ENCODE results near the gene TMEM119. TPM values are rescaled to one million over a fixed set of nuclear protein-coding genes. Genes with fewer than 3 reads are reported as not detected.
"Not testable (repeated sequence)": the region's sequence is repeated elsewhere in the genome, so short reads cannot be mapped to it uniquely, and the experiment has no call there.

The TMEM119 gene
- total RNA-seq, 2 donors from 2014 or later, result 1.8 to 5.5 TPM

DNA sequence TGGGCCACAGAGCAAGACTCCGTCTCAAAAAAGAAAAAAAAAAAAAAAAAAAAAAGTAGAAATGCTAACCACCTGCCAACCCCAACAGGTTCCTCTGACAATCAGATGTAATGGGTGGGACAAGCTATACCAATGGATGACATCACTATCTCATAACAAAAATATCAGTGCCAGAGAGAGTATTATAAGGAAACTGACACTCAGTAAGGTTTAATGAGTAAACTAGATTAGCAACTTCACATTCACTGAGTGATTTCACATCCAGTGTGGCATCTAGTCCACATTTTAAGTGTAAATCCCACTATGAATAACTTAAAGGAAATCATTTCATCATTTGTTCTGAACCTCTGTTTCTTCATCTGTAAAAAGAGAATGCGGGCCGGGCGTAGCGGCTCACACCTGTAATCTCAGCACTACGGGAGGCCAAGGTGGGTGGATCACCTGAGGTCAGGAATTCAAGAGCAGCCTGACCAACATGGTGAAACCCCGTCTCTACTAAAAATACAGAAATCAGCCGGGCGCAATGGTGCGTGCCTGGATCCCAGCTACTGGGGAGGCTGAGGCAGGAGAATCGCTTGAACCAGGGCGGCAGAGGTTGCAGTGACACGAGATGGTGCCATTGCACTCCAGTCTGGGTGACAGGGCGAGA lies 38.8 kb downstream of the TMEM119 start:
- no peaks in the 10 kb centered on the region for H3K27me3 ChIP-seq
- no peak for DNase-seq (ENCODE audit: low spot score)
- H3K27ac ChIP-seq, result no peak overlapping the region
- TF ChIP-seq CTCF (IDR thresholded peaks at IDR 0.05), result no peak
- H3K9me3 ChIP-seq, result no peaks in the 10 kb centered on the region
- H3K4me1 ChIP-seq, result peaks cover 0 to 56% of the 10 kb centered on the region in 2 donors
- no peak overlapping the region for H3K4me3 ChIP-seq
- H3K36me3 ChIP-seq, result peaks cover 1% of the 10 kb centered on the region

- H3K4me1 ChIP-seq, result peaks cover 0 to 44% of the 10 kb centered on the region in 2 donors
- not testable (repeated sequence) for H3K27me3 ChIP-seq; H3K9me3 ChIP-seq; DNase-seq (ENCODE audit: low spot score); H3K36me3 ChIP-seq; H3K27ac ChIP-seq; H3K4me3 ChIP-seq
These were observed 42.5 kb downstream of the TMEM119 start for GRCh38 chr12:108555383-108555782.

- no peak for TF ChIP-seq CTCF (IDR thresholded peaks at IDR 0.05)
- DNase-seq (ENCODE audit: low spot score), result no peak
- Histone ChIP-seq H3K27me3 (no peaks in the 10 kb centered on the region), H3K4me3 (no peak overlapping the region), H3K4me1 (peaks cover 0 to 28% of the 10 kb centered on the region in 2 donors), H3K36me3 (no peaks in the 10 kb centered on the region), H3K9me3 (no peaks in the 10 kb centered on the region), H3K27ac (no peak overlapping the region)
These were observed 44.1 kb downstream of the TMEM119 start for GRCh38 chr12:108553799-108554198.

DNA sequence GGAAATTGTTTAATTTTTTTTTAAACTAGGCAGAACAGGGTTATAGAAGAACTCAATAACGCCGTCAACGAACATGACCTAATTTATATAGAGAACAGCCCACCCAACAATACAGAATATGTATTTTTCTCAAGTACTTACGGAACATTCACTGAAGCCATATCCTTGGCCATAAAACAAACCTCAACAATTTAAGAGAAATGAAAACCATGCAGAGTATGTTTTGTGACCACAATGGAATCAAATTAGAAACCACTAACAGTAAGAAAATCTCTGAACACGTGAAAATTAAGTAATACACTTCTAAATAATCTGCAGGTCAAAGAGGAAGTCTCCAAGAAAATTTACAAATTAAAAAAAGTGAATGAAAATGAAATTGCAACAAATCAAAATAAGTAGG lies 46.3 kb downstream of the TMEM119 start:
- no peak overlapping the region for H3K4me3 ChIP-seq
- no peak for TF ChIP-seq CTCF (IDR thresholded peaks at IDR 0.05)
- H3K9me3 ChIP-seq, result no peaks in the 10 kb centered on the region
- DNase-seq (ENCODE audit: low spot score), result no peak
- no peaks in the 10 kb centered on the region for H3K27me3 ChIP-seq
- H3K27ac ChIP-seq, result no peak overlapping the region
- peaks cover 0 to 20% of the 10 kb centered on the region in 2 donors for H3K4me1 ChIP-seq
- peaks cover 20% of the 10 kb centered on the region for H3K36me3 ChIP-seq

DNA sequence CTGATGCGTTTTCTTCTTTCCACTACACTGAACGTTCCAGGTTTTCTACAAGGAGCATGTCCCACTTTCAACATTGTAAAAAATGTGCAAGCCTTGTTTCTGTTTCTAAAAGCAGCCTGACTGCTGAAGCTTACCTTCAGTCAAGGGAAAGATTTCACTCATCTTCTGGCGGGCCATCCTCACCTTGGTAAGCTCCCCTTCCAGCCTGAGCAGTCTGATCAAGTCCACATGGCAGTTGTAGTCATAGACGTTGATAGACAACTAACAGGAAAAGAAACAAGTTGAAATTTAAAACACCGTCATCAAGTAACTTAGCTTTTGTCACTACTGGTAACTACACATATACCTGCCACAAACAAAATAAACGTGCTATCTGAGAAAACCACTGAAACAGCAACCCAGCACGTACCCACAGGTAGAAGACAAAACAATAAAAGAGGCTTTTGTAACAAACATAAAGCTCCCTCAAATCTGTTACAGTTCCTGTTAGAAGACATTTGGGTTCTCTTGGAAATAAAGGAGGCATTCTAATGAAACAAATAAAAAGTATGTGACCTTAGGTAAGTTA lies 48.8 kb downstream of the TMEM119 start:
- Histone ChIP-seq H3K36me3 (peaks cover 37% of the 10 kb centered on the region), H3K27ac (no peak overlapping the region), H3K9me3 (no peaks in the 10 kb centered on the region), H3K4me3 (no peak overlapping the region), H3K4me1 (peaks cover 0 to 15% of the 10 kb centered on the region in 2 donors), H3K27me3 (no peaks in the 10 kb centered on the region)
- no peak for DNase-seq (ENCODE audit: low spot score)
- TF ChIP-seq CTCF (IDR thresholded peaks at IDR 0.05), result no peak

DNA sequence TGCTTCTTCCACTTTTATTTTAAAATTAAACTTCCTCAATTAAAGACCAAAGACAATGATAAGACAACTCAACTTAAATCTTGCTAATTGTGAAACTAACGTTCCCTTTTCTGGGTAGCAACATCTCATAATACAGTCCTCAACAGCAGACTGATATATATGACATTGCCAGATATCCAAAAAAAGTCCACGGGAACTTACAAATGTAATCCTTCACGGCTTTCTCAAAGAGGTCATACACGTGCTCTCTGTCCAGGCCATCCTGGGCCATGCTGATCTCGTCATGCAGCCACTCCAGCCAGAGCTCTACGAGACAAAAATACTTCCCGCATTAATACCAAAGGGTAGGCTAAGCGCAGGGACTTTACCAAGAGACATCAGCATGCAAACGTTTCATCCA lies 50.2 kb downstream of the TMEM119 start:
- TF ChIP-seq CTCF (IDR thresholded peaks at IDR 0.05), result no peak
- H3K4me3 ChIP-seq, result no peak overlapping the region
- peaks cover 49% of the 10 kb centered on the region for H3K36me3 ChIP-seq
- H3K27ac ChIP-seq, result no peak overlapping the region
- no peaks in the 10 kb centered on the region for H3K27me3 ChIP-seq
- H3K9me3 ChIP-seq, result no peaks in the 10 kb centered on the region
- peaks cover 0 to 8% of the 10 kb centered on the region in 2 donors for H3K4me1 ChIP-seq
- DNase-seq (ENCODE audit: low spot score), result no peak
